ENCODE measurements around the gene DOK7. TPM values are rescaled to one million over a fixed set of nuclear protein-coding genes. Genes with fewer than 3 reads are reported as not detected.
A peak's percentile ranks its signal among the peaks of the same experiment; 100 is the strongest.
"Not testable (repeated sequence)": the region's sequence is repeated elsewhere in the genome, so short reads cannot be mapped to it uniquely, and the experiment has no call there.

The DOK7 gene
- total RNA-seq, 2 donors from 2014 or later: 0.24 to 0.70 TPM

DNA sequence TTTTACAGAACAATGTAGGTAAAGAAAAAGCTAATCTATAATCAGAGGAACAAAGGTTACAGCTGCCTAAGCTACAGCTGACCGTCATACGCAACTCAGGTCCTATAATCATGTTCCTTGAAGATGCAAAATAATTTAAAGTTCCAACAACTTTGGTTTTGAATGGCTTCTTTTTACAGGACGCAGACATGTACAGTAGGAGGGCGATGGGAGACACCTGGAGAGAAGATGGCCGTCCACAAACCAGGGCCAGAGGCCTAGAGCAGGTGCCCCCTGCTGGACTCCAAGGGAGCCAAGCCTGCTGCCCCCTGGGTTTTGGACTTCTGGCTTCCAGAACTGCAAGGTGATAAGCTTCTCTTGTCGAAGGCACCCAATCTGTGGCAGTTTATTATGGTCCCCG lies 10.7 kb upstream of the DOK7 start:
- intact Hi-C loops (cut with DNase I, micrococcal nuclease): no loop called here
- no peak for DNase-seq
- peak; percentile 44 for ATAC-seq

DNA sequence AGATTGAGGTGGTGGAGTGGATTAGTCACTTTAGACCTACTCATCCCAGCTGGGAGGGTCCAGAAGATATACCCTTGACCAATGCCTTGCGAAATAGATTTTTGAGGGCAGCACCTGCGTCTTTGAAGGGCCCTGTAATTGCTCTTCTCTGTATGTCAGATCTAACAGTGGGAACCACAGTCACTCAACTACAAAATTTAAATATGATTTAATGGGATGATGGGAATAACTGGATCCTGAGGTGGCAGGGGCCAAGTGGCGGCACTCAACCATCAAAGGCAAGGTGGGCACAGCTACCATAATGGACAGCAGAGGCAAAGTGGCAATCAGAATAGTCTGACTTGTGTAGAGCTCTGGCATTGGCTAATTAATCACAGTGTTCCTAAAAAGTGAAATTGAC lies 7.5 kb upstream of the DOK7 start:
- DNase-seq; intact Hi-C loops (cut with DNase I, micrococcal nuclease); ATAC-seq: not testable (repeated sequence)

DNA sequence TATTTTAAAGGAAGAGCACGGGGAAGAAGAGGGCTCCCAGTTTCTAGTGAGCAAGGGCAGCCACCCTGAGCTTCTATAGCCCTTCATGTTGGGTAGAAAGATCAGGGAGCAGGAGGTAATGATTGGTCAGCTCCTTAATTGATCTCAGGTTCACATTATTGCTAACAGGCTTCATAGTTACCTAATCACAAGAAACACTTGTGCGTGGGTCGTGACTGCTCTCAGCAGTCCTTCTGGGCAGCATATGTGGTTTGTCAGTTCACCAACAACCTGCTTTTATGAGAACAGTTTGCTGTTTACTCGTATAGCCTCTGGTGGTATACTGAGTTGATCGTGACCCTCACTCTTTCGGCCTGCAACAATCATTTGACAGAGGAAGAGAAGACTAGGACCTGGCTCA lies 4.7 kb upstream of the DOK7 start:
- intact Hi-C loops (cut with DNase I, micrococcal nuclease): no loop called here
- no peak for DNase-seq
- ATAC-seq: no peak

DNA sequence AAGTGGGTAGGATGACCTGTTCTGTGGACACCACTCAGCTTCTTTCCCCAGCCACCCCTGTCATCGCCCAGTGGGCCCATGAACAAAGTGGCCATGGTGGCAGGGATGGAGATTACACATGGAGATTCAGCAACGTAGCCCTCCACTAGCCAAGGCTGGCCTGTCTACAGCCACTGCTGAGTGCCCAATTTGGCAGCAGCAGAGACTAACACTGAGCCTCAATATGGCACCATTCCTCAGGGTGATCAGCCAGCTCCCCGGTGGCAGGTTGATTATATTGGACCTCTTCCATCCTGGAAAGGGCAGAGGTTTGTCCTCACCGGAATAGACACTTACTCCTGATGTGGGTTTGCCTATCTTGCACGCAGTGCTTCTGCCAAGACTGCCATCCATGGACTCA lies 4.0 kb upstream of the DOK7 start:
- DNase-seq; ATAC-seq; intact Hi-C loops (cut with DNase I, micrococcal nuclease): not testable (repeated sequence)

DNA sequence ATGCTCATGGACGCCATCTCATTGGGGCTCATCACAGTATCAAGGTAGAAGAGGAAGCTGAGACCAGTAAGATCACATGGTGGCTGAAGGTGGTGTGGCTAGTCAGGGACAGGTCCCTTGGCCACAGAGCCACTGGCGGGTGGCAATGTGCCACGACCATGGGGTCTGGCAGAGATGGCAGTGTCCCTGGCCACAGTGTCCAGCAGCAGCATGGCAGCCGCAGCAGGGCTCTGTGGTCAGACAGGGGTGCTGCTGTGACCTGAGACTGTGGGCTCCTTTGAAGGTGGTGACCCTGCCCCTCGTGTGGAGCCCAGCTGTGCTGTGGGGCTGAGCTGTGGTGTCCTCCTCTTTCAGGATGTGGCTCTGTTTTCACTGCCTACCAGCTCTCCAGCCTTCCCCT lies 2.2 kb upstream of the DOK7 start:
- ATAC-seq (no peak), DNase-seq (no peak)
- intact Hi-C loops (cut with DNase I, micrococcal nuclease): no loop called here

DNA sequence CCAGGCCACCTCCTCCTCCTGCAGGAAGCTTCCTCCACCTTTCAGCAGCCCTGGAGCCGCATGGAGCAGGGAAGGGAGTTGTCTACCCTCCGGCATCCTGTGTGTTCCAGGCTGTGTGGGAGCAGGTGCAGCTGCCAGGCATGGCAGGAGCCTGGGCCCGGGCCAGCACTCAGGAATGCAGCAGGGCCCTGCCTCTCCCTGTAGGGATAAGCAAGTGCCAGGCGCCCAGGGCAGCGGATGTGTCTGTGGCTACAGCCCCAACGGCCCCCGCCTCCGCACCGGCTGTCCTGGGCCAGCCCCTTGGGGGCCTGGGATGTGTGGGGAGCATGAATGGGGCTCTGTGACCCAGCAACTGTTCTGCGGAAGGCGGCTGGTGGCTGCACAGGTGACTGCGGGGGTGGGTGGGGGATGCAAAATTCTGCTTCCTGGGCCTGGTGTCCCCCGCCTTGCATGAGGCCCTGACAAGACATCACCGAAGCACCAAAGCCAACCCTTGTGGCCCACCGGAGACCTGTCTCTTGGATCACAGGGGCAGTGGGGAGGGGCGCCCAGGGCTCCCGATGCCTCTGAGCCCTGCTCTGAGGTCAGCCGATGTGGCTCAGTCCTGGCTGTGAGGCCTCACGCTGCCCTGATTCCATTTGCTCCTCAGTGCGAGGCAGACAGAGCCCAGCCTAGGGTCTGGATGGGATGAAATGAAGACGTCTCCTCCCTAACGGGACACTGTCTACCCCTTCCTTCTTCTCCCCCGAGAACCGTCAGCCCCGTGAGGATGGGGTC lies 1.4 kb upstream of the DOK7 start:
- DNase-seq (peak; percentile 57 to 62), ATAC-seq (peak; percentile 82)
- intact Hi-C loops (cut with DNase I, micrococcal nuclease): no loop called here

DNA sequence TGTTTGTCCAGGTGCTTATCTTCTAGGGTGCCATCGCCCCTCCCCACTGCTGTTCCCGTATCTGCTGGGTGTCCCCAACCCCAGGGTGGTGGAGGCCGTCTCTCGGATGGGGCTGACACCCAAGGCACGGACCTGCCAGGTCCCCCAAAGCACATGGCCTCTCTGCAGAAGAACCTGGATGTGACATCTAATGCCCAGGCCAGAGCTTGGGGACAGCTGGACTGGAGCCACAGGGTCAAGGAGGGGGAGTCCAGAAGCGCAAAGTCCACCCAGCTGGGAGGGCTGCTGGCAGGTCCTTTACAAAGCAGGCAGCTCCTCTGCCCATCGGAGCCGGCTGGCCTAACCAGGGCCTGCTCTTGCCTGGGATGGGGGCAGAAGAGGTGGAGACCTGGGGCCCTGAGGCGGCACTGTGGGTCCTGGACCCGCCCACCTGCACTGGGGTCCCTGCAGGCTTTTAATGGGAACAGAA lies 751 bp upstream of the DOK7 start:
- no peak for ATAC-seq
- intact Hi-C loops (cut with DNase I, micrococcal nuclease): no loop called here
- no peak for DNase-seq

DNA sequence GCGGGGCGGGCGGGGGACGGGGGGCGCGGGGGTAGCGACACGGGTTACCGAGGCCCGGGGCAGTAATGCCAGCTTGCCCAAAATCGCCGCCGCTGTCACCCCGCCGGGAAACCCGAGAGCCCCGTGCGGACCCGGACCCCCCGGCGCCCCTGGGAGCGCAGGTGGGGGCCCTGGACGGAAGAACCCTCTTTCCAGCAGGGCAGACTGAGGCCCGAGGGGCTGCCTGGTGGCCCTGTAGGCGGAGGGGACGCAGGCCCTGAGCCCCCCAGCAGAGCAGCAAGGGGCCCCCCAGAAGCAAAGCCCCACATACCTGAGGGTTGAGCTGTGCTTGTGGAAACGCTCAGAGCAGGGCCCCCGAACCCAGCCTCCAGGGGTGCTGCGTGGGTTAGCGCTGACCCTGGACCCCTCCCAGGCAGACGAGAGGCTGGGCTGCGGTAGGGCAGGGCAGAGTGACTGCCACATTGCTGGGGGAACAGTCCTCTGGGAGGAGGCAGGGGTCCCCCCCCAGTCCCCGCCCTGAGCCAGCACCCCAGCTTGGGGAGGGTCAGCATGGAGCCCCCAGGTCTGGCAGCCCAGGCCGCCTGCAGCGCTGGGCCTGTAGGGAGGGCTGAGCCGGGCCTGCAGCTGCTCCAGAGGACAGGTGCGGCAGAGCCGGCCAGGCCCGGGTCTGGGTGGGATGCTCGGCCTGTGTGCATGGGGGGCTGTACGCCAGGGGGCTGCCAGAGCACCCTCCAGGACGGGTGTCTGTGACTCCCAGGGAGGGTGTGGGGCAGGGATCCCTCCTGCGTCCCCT lies 646 bp downstream of the DOK7 start:
- intact Hi-C loops (cut with DNase I, micrococcal nuclease): no loop called here
- DNase-seq (no peak), ATAC-seq (peak; percentile 7)

DNA sequence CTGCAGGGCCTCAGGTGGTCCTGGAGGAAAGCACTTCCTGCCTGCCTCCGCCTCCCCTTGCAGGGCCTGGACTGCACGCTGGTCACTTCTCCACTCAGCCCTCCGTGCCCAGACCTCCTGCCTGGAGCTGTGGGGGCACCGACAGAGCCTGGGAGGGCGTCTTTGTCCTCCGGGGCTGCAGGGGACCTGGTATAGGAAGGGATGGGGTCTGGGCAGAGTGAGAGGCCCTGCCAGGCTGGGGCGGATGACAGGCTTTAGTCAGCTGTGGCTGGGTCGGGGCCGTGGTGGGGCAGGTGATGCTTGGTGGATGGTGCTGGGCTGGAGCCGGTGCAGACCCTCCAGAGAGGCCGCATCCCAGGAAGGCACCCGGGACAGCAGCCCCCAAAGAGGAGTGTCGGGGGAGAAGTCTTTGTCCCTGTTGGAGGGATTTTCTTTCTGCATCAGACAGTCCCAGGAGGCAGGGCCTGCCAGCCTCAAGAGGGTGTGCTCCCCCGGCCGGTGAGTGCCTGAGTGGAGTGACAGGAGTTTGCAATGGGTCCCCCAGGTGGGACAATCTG lies 1.3 kb downstream of the DOK7 start:
- no peak for ATAC-seq
- DNase-seq: no peak
- intact Hi-C loops (cut with DNase I, micrococcal nuclease): no loop called here

DNA sequence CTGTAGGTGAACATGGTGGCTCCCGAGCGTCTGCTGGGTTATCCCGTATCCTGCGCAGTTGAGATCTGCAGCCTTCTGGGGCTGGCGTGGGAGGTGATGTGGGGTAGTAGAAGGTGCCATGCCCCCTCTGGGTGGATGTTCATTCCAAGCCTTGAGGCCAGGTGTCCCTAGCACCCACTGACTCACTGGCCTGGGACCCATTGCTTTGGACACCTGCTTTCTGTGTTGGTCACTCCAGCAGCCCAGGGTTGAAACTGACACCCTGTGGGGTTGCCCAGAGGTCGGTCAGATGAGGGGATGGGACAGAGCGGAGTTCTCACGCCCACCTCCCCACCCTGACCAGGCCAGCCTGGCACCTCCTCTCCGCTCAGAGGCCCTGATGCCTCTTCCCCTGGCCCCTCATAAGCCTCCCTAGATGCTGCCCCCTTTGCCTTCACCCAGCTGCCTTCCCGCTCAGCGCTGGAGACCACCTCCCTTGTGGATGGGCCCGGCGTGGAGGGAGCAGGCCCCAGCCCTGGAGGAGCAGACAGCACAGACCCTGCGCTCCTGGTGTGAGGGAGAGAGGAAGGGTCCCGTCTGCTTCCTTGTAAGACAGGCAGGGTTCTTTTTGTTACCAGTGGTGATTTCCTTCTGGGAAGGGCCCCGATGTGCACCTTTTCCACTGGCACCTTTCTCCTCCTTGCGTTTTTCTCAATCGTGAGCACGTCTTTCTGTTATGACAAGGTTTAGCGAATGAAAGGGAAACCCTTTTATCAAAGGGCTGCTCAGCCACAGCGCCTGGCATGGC lies 2.0 kb downstream of the DOK7 start:
- intact Hi-C loops (cut with DNase I, micrococcal nuclease): no loop called here
- DNase-seq (no peak), ATAC-seq (no peak)

DNA sequence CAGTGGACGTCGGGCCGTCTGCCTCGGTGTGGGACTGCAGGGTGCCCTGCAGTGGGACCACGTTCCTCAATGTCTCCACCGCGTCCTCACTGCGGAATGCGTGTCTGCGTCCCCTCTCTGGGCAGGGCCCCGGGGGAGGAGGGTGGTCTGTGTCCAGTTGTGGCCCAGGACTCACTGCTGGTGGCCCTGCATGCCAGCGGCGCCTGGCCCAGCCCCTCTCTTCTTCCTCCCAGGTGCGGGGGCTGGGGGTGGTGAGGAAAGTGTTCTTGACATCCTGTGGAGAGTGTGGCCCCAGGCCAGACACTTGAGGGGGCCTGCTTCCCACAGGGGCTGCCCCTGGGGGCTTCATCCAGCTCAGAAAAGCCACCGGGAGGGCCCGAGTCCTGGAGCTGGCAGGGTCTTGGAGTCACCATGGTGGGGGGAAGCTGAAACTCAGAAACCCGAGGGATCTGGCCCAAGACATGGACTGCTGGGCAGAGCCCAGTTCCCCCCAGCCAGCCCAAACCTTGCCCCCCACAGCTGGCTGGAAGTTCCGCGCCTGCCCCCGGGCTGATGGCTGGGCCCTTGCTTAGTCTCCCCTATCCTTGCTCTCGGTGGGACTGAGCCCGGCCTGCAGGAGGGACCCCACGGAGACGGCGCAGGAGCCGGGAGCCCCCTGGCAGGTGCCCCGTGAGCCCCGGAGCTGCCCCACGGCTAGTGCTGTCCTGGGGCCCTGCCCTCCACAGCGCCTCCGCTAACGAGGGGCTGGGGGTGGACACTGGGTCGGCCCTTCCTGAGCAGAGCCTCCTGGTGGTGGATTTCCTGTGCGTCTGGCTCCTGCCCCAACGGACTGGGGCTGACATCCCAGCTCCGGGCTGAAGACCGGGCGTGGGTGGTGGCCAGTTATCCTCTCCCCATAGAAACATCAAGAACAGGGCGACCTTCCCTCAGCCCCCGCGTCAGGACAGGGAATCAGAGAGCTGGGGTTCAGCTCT lies 2.9 kb downstream of the DOK7 start:
- ATAC-seq (no peak), DNase-seq (peak in 1 of 2 donors; percentile 5)
- intact Hi-C loops (cut with DNase I, micrococcal nuclease): no loop called here

DNA sequence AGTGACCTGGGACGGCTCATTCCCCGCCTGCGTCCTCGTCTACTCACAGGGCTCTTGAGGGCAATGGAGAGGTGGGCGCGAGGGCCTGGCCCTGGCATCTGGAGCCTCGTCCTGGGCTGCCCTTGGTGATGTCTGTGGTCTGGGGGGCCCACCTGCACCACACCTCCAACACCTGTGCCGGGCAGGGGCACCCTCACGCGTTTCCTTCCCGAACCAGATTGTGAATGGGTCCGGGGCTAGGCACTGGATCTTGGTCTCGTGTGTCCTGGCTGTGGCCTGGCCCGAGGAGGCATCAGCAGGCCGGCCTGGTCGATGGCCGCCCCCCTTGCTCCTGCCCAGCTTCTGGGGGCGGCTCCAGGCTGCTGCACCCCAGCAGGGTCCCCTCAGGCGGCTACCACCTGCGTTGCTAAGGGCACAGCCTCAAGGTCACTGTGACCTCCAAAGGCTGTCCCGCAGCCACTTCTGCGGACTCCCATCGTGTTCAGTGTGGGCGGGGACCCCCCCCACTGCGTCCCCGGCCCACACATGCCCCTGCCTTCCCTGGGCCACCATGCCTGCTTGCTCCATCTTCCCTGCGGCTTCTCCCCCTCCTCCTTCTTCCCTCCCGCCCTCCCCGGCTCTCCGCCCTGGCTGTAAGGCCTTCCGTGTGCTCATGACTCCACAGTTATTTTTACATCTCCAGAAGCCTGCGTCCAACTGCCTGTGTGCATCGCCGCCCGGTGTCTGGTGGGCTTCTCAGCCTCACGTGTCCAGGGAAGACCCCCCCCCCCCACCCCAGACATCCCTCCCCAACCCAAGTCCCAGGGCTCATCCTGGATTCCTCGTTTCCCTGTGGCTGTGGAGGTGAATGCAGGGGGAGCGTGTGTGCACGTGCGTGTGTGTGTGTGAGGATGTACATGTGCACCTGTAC lies 3.8 kb downstream of the DOK7 start:
- intact Hi-C loops (cut with DNase I, micrococcal nuclease): no loop called here
- ATAC-seq: no peak
- peak in 1 of 2 donors; percentile 1 for DNase-seq

DNA sequence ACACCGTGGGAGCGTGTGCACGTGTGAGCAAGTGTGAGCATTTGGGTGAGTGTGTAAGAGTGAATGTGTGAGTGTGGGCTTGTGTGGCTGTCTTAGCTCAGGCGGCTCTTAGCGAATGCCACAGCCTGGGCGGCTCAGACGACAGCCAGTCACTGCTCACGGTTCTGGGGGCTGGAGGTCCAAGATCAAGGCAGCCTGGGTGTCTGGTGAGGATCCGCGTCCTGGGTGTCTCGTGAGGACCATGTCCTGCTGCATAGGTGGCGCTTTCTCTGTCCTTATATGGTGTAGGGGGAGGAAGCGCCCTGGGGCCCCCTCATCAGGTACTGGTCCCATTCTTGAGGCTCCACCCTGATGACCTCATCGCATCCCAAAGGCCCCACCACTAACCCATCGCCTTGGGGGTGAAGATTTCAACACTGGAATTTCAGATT lies 4.5 kb downstream of the DOK7 start:
- ATAC-seq (no peak), DNase-seq (no peak)
- intact Hi-C loops (cut with DNase I, micrococcal nuclease): no loop called here

DNA sequence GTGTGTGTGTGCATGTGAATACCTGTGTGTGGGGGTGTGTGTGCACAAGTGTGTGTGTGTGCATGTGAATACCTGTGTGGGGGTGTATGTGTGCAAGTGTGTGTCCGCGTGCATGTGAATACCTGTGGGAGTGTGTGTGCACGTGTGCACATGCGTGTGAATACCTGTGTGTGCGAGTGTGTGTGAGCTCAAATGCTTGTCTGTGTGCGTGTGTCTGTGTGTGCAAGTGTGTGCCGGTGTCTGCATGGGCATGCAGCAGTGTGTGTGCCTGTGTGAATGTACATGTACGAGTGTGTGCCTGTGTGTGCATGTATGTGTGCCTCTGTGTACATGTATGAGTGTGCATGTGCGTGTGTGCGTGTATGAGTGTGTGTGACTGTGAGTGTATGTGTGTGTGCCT lies 5.0 kb downstream of the DOK7 start:
- no peak for DNase-seq
- ATAC-seq: no peak
- intact Hi-C loops (cut with DNase I, micrococcal nuclease): no loop called here

DNA sequence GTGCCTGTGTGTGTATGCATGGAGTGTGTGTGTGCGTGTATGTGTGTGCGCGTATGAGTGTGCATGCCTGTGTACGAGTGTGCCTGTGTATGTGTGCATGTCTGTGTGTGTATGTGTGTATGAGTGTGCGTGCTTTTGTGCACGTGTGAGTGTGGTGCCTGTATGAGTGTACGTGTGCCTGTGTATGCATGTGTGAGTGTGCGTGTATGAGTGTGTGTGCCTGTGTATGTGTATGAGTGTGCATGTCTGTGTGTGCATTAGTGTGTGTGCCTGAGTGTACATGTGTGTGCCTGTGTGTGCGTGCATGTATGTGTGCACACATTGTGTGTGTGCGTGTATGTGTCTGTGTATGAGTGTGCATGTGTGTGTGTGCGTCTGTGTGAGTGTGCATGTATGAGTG lies 5.7 kb downstream of the DOK7 start:
- no peak for DNase-seq
- no peak for ATAC-seq

DNA sequence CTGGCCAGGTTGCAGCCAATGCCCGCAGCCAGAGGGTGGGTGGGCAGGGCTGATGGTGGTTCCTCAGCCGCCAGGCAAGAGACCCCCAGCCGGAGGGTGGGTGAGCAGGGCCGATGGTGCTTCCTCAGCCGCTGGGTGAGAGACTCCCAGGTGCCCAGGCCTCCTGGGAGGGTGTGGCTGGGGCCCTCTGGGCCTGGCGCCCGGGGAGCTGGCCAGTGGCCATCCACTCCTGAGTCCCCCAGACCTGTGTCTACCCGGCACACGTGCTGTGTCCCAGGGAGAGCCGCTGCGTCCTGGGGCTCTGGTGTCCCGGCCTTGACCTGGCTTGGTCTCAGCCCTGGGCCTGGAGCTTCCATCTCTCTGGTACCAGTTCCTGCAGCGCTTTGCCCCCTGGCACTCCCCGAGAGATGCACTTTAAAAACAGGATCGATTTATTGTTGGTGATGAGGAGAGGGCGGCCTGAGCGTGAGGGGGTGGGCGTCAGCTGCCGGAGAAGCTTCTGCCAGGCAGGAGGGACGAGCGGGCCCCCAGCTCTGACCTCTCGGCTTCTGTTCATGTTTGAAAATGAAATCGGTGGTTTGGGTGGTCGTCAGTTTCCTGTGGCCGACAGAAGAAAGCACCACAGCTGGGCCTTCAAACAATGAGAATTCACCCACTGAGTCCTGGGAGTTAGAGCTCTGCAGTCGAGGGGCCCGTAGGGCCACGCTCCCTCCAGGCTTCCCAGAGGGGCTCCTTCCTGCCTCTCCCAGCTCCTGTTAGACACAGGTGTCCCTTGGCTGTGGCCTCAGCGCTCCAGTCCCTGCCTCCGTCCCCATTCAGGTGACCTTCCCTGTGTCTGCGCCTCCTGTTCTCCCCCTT lies 6.5 kb downstream of the DOK7 start:
- intact Hi-C loops (cut with DNase I, micrococcal nuclease): no loop called here
- ATAC-seq (peak; percentile 24), DNase-seq (no peak)

More for the DNA sequence above, 5.7 kb downstream of the DOK7 start:
- intact Hi-C loops (cut with DNase I, micrococcal nuclease): no loop called here

Data from left colon (tissue), 2 donors.